GM13976 (cell line): ENCODE data around the gene NFATC3.

Experiments used
- DNase-seq: peaks from one replicate; pipeline ENCODE4 v3.0.0; 2012; ENCODE audit warnings: low spot score
- in situ Hi-C: fragments of 300-500 bp; cut with MboI; formaldehyde crosslinking; loops from one replicate; pipeline ENCODE4 v1.12.0; 2022; ENCODE audit warnings: low sequenced_read_pairs, mixed read lengths, inconsistent platforms; ENCODE audit not compliant: unreplicated experiment
- TF ChIP-seq, protein P1 (sequence below): IDR thresholded peaks from 2 replicates; pipeline ENCODE4 v1.5.1; 2012; ENCODE audit warnings: borderline replicate concordance, mild to moderate bottlenecking; ENCODE audit not compliant: insufficient read depth; ENCODE audit errors: extremely low read depth, missing control alignments, control extremely low read depth

NFATC3 gene

DNA sequence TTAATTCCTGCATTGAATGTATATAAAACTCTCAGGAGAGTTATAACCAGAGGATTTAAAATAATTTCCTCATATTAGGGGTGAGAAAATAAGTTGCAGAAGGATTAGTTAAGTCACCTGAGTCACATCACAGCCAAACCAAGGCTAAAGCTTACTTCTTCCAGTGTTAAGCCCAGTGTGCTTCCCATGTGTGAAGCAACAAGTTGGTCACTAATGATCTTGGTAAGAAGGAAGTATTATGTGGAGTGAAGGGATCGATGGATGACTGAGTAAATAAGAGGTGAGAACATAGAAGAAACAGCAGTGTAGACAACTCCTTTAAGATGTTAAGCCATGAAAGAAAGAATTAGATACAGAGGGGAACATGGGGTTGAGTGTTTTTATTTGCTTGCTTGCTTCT, 130.1 kb downstream of the NFATC3 start:
- TF ChIP-seq, protein P1, sequence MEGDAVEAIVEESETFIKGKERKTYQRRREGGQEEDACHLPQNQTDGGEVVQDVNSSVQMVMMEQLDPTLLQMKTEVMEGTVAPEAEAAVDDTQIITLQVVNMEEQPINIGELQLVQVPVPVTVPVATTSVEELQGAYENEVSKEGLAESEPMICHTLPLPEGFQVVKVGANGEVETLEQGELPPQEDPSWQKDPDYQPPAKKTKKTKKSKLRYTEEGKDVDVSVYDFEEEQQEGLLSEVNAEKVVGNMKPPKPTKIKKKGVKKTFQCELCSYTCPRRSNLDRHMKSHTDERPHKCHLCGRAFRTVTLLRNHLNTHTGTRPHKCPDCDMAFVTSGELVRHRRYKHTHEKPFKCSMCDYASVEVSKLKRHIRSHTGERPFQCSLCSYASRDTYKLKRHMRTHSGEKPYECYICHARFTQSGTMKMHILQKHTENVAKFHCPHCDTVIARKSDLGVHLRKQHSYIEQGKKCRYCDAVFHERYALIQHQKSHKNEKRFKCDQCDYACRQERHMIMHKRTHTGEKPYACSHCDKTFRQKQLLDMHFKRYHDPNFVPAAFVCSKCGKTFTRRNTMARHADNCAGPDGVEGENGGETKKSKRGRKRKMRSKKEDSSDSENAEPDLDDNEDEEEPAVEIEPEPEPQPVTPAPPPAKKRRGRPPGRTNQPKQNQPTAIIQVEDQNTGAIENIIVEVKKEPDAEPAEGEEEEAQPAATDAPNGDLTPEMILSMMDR: no peak
- in situ Hi-C loops: no loop called here
- no peak for DNase-seq

DNA sequence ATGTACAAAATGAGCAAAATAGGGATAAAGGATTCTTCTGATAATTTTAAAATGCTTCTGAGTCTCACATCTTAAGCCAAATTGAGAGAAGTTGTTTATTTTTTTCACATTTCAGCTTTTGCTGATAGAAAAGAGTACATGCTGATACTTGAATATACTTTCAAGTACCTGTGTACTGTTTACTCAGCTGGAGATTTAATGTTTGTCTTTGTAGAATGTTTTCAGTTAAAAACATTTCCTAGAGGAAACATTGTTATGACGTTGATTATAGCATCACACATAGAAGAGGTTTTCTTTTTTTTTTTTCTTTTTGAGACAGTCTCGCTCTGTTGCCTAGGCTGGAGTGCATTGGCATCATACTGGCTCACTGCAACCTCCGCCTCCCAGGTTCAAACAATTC, 131.1 kb downstream of the NFATC3 start:
- in situ Hi-C loops: no loop called here
- TF ChIP-seq, protein P1: no peak
- no peak for DNase-seq

GRCh38 chr16:68217506-68217905, 132.3 kb downstream of the NFATC3 start:
- in situ Hi-C loops: no loop called here
- no peak for DNase-seq
- TF ChIP-seq, protein P1: no peak

DNA sequence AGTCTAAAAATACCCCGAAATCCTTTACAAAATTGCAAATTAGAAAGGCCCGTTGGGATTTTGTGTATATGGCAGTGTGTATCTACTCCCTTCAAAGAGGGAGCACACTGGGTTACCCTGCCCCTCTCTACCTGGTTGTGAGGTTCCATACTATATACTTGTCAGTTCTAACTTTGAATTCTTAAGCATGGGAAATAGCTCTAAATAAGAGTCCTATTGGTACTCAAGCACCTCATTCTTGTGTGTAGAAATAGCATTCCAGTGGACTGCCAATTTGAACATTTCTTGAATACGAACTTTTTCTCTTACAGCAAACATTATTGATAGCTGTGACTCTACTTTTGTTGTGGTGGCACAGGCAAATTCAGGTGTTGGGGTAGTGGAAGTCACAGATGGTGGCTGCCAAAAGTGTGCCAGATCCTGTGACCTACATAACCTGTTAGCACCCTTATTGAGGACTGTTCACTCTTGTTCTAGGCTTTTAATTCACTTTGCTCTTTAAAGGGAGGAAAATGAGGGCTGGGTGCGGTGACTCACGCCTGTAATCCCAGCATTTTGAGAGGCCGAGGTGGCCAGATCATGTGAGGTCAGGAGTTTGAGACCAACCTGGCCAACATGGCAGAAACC, 134.7 kb downstream of the NFATC3 start:
- TF ChIP-seq, protein P1: no peak
- DNase-seq: no peak
- in situ Hi-C loops: no loop called here

DNA sequence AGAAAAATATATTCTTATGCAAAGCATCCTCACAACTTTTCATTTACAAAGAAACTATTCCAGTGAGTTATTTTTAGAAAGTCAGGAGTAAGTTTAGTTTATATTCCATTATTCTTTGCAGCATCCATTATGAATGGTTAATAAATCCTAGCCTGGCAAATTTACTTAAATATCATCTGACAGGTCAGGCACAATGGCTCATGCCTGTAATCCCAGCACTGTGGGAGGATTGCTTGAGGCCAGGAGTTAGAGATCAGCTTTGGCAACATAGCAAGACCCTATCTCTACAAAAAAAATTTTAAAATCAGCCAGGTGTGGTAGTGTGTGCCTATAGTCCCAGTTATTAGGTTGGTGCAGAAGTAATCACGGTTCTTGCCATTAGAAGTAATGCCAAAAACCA, 137.9 kb downstream of the NFATC3 start:
- DNase-seq: no peak
- in situ Hi-C loops: no loop called here
- TF ChIP-seq, protein P1: no peak

DNA sequence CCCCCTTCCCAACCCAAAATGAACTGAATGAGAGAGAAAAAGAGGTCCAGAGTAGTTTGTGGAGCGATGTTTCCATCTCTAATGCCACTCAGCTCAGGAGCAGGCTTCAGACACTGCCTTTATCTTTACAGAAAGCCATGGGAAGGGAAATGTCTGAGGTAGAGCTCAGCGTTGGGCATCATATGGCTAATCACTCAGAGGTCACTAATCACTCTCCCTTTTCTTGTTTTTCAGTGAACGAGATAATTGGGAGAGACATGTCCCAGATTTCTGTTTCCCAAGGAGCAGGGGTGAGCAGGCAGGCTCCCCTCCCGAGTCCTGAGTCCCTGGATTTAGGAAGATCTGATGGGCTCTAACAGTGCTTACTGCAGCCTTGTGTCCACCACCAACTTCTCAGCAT, 140.9 kb downstream of the NFATC3 start:
- DNase-seq: no peak
- TF ChIP-seq, protein P1: no peak
- in situ Hi-C loops: no loop called here
